Cardiac muscle cell (in vitro differentiated cells and primary cell): ENCODE measurements around the gene MINDY4. TPM values are rescaled to one million over a fixed set of nuclear protein-coding genes. Genes with fewer than 3 reads are reported as not detected.

Source experiments
- DNase-seq, 2 donors: peaks; one replicate each; pipeline versions ENCODE4 v3.0.0 to v3.0.0-alpha.2; 2010 to 2017; ENCODE audit warnings: low read depth in 1 of 2, low spot score in 1 of 2
- H3K27ac ChIP-seq: fragments of 200-600 bp; sonication (generic); 2 replicates; pipeline ENCODE4 v1.5.1; 2016
- H3K27me3 ChIP-seq: fragments of 200-600 bp; sonication (generic); 2 replicates; pipeline ENCODE4 v1.6.0; 2016; ENCODE audit warnings: control low read depth
- H3K36me3 ChIP-seq: fragments of 200-600 bp; sonication (generic); 2 replicates; pipeline ENCODE4 v1.5.1; 2016; ENCODE audit warnings: control low read depth
- H3K4me1 ChIP-seq: fragments of 200-600 bp; sonication (generic); 2 replicates; pipeline ENCODE4 v1.8.1; 2017; ENCODE audit warnings: low read depth, mild to moderate bottlenecking, mixed run types
- H3K4me3 ChIP-seq: fragments of 200-600 bp; sonication (generic); 2 replicates; pipeline ENCODE4 v1.5.1; 2016; ENCODE audit warnings: mild to moderate bottlenecking
- H3K9me3 ChIP-seq: fragments of 200-600 bp; sonication (generic); 2 replicates; pipeline ENCODE4 v1.5.1; 2017; ENCODE audit warnings: low read depth, mild to moderate bottlenecking, control low read depth
- CTCF ChIP-seq: IDR thresholded peaks from 2 replicates; pipeline ENCODE4 v1.5.1; 2012; ENCODE audit warnings: low read depth, mild to moderate bottlenecking, low read length
- polyA plus RNA-seq: library from polyadenylated mRNA; unstranded; fragments of >200 nt; fragmentation: Nextera tagmentation; extraction: Ambion mirVana; gene quantifications from 2 replicates; pipeline ENCODE4 v1.2.1, GENCODE V29; 2016
- total RNA-seq: library from RNA; depleted of rRNA; stranded (reverse); fragments of >200 nt; gene quantifications from 2 replicates; pipeline ENCODE4 v1.2.3, GENCODE V29; 2016

MINDY4 gene
- total and polyA plus RNA-seq, 2 experiments from 2014 or later, result 2.7 to 7.5 TPM

DNA sequence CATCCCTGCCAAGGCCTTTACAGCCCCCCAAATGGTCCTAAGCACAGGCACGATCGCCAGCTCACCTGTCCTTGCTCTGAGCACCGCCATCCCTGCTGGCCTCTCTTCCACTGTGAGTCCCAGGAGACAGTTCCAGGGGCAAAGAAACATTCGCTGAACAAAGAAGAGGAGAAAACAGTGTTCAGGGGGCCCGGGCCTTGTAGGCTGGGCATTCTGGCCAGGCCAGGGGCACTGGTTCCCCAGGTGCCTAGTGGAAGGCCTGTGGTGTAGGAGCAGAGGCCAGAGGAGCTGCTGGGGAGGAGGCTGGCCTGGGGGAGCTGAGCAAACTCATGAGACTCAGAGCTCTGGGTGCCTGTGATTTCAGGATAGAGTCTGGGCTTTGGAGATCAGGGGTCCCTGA is 163.0 kb downstream of the MINDY4 start:
- H3K36me3 ChIP-seq, result no peaks in the 10 kb centered on the region
- H3K4me3 ChIP-seq, result no peak overlapping the region
- no peak overlapping the region for H3K27ac ChIP-seq
- H3K9me3 ChIP-seq, result no peaks in the 10 kb centered on the region
- H3K27me3 ChIP-seq, result no peaks in the 10 kb centered on the region
- DNase-seq, result no peak
- peaks cover 39% of the 10 kb centered on the region for H3K4me1 ChIP-seq
- no peak for TF ChIP-seq CTCF

GRCh38 chr7:30934732-30935568 is 163.7 kb downstream of the MINDY4 start:
- H3K27me3 ChIP-seq, result peaks cover 4% of the 10 kb centered on the region
- peaks cover 35% of the 10 kb centered on the region for H3K4me1 ChIP-seq
- H3K27ac ChIP-seq, result no peak overlapping the region
- H3K4me3 ChIP-seq, result no peak overlapping the region
- TF ChIP-seq CTCF, result no peak
- no peak for DNase-seq
- no peaks in the 10 kb centered on the region for H3K9me3 ChIP-seq
- H3K36me3 ChIP-seq, result no peaks in the 10 kb centered on the region

DNA sequence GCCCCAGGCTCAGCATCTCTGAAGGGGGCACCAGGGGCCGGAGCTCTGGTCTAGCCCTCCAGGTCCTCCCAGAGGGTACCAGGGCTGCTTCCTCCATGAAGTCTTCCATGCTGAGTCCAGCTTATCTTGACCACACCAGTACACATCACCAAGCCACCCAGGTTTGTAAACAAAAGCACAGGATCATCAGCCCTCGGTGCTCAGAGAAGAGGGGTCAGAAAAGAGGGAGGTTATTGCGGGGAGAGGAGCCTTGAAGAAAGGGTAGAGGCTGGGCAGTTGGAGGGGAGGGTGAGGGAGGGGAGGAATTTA is 164.3 kb downstream of the MINDY4 start:
- Histone ChIP-seq H3K9me3 (no peaks in the 10 kb centered on the region), H3K36me3 (no peaks in the 10 kb centered on the region), H3K4me3 (no peak overlapping the region), H3K27ac (no peak overlapping the region), H3K27me3 (peaks cover 9% of the 10 kb centered on the region), H3K4me1 (peaks cover 30% of the 10 kb centered on the region)
- no peak for TF ChIP-seq CTCF
- no peak for DNase-seq

DNA sequence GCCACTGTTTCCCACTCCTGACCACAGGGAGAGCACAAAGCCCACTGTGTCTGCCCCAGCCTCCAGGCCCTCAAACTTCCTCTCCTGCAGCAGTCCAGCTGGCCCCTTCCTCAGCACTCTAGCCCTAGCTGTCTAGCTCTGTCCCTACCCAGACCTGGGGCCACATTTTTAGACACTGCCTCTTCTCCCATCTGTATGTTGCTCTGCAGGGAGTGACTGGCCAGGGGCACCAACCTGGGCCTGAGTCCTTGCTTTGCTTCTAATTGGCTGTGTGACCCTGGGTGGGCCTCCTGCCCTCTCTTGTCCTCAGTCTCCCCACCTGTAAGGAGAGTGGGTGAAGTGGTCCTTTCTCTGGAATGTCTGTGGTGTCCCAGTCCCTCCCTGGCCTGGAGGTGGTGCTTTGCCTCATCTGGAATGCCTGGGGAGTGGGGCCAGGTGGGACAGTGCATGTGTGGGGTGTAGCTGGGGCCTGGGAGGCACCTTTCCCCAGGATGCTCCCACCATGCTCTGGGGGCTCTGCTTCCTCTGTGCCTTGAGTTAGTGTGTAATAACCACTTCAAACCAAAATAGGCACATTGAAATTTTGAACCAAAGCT is 165.5 kb downstream of the MINDY4 start:
- no peak for TF ChIP-seq CTCF
- Histone ChIP-seq H3K27ac (no peak overlapping the region), H3K4me3 (no peak overlapping the region), H3K4me1 (peaks cover 20% of the 10 kb centered on the region), H3K27me3 (peaks cover 17% of the 10 kb centered on the region), H3K36me3 (no peaks in the 10 kb centered on the region), H3K9me3 (no peaks in the 10 kb centered on the region)
- no peak for DNase-seq

DNA sequence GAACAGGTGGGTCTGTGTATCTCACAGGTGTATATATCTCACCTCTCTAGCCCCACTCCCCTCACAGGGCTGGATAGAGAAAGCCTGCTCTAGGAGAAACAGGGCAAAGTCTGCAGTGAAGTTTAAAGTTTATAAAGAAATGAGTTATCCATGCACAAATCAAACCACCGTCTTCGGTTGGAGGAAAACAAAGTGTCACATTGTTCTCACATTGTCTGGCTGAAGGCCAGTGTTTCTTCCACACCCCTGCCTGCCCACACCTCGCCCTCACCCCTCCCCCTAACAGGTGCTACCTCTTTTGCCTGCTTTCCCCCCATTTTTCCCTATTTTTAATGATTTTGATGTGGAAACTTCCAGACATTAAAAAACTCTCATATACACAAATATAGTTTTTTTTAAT is 166.2 kb downstream of the MINDY4 start:
- Histone ChIP-seq H3K4me1 (peaks cover 13% of the 10 kb centered on the region), H3K27me3 (peaks cover 18% of the 10 kb centered on the region), H3K4me3 (no peak overlapping the region), H3K27ac (no peak overlapping the region), H3K36me3 (no peaks in the 10 kb centered on the region), H3K9me3 (no peaks in the 10 kb centered on the region)
- no peak for DNase-seq
- no peak for TF ChIP-seq CTCF
